Naive thymus-derived CD8-positive, alpha-beta T cell (primary cell): Measurements from ENCODE around the gene MSMO1. TPM values are rescaled to one million over a fixed set of nuclear protein-coding genes. Genes with fewer than 3 reads are reported as not detected.

ENCODE experiments used
- ATAC-seq, 2 donors: fragments of 150-1000 bp; cut with Tn5 transposase in 1 of 2; sonication (Bioruptor Pico), chemical (Tn5 transposase) in 1 of 2; 1 replicate in 1 of 2; 2 replicates in 1 of 2; pipeline ENCODE4 v1.10.0; 2021; ENCODE audit warnings: mild to moderate bottlenecking in 2 of 2, moderate library complexity in 2 of 2
- POLR2A ChIA-PET: fragments of 350-600 bp; sonication (Branson Sonifier 250); formaldehyde crosslinking; loops from one replicate; lab custom pipeline; 2021; ENCODE audit warnings: antibody characterized with exemption; lab: Charles Lee
- DNase-seq, 10 donors: peaks; one replicate each; pipeline versions ENCODE4 v3.0.0 to v3.0.0-alpha.2; 2020 to 2022
- H3K27ac Mint-ChIP-seq, 10 donors: one replicate each; pipeline ENCODE4 v1.8.0; 2020 to 2022; ENCODE audit warnings: mild to moderate bottlenecking in 10 of 10, mixed read lengths in 10 of 10, moderate library complexity in 4 of 10, inconsistent platforms in 1 of 10
- H3K27me3 Mint-ChIP-seq, 5 donors: one replicate each; pipeline ENCODE4 v1.8.0; 2021 to 2022; ENCODE audit warnings: mixed read lengths in 5 of 5
- H3K36me3 Mint-ChIP-seq, 3 donors: one replicate each; pipeline ENCODE4 v1.8.0; 2020 to 2022; ENCODE audit warnings: mixed read lengths in 3 of 3, mild to moderate bottlenecking in 2 of 3, inconsistent platforms in 1 of 3
- H3K4me1 Mint-ChIP-seq, 4 donors: one replicate each; pipeline ENCODE4 v1.8.0; 2021 to 2022; ENCODE audit warnings: mixed read lengths in 4 of 4
- H3K4me3 Mint-ChIP-seq, 10 donors: one replicate each; pipeline ENCODE4 v1.8.0; 2020 to 2022; ENCODE audit warnings: mild to moderate bottlenecking in 10 of 10, mixed read lengths in 10 of 10, moderate library complexity in 6 of 10, inconsistent platforms in 1 of 10
- H3K9me3 Mint-ChIP-seq, 9 donors: one replicate each; pipeline ENCODE4 v1.8.0; 2020 to 2022; ENCODE audit warnings: mixed read lengths in 9 of 9, mild to moderate bottlenecking in 3 of 9, inconsistent platforms in 1 of 9, moderate library complexity in 1 of 9
- polyA plus RNA-seq, 3 donors: library from polyadenylated mRNA; unstranded; fragments of 300-500 nt; fragmentation: Illumina TruSeq; gene quantifications; one replicate each; pipeline ENCODE4 v1.2.3, GENCODE V29; 2021
- total RNA-seq, 8 experiments: library from RNA in 2 of 8; stranded (reverse) in 2 of 8; gene quantifications; one replicate each; pipeline ENCODE4 v1.2.3 and lab custom pipeline; 2021 to 2026

MSMO1 gene
- total and polyA plus RNA-seq, 5 experiments from 2014 or later, result 15.9 to 20.7 (median 17.5) TPM

GRCh38 chr4:165368567-165368966 is 41.1 kb downstream of the MSMO1 start:
- peaks cover 0 to 7% (median 0%) of the 10 kb centered on the region in 5 donors for H3K27me3 Mint-ChIP-seq
- H3K36me3 Mint-ChIP-seq, result no peaks in the 10 kb centered on the region
- POLR2A ChIA-PET, result no interaction called here
- H3K9me3 Mint-ChIP-seq, result peaks cover 0 to 1% (median 0%) of the 10 kb centered on the region in 9 donors
- H3K4me1 Mint-ChIP-seq, result no peaks in the 10 kb centered on the region
- H3K27ac Mint-ChIP-seq, result no peak overlapping the region
- DNase-seq, result no peak
- no peak for ATAC-seq
- H3K4me3 Mint-ChIP-seq, result no peak overlapping the region

DNA sequence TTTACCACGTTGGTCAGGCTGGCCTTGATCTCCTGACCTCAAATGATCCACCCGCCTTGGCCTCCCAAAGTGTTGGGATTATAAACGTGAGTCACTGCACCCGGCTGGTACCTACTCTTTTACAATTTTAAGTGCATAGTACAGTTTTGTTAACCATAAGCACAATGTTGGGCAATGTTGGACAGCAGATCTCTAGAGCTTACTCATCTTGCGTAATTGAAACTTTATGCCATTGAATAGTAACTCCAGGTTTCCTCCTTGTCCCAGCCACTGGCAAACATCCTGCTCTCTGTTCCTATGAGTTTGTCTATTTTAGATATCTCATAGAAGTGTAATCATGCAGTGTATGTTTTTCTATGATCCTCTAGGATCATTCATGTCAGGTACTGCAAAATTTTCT is 42.1 kb downstream of the MSMO1 start:
- Mint-ChIP-seq H3K27ac (no peak overlapping the region), H3K27me3 (peaks cover 0 to 11% (median 2%) of the 10 kb centered on the region in 5 donors), H3K4me3 (no peak overlapping the region), H3K4me1 (no peaks in the 10 kb centered on the region), H3K36me3 (peaks cover 0 to 8% (median 1%) of the 10 kb centered on the region in 3 donors), H3K9me3 (peaks cover 0 to 11% (median 0%) of the 10 kb centered on the region in 9 donors)
- ATAC-seq (no peak), DNase-seq (no peak)
- POLR2A ChIA-PET, result no interaction called here

DNA sequence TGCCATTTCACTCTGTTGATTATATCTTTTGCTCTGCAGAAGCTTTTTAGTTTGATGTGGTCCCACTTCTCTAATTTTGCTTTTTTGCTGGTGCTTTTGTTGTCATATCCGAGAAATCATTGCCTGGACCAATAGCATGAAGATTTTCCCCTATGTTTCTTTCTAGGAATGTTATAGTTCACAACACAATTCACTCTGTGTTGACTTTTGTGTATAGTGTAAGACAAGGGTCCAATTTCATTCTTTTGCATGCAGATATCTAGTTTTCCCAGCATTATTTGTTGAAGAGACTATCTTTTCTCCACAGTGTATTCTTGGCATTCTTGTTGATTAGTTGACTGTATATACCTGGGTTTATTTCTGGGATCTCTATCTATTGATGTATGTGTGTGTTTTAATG is 43.1 kb downstream of the MSMO1 start:
- DNase-seq (no peak), ATAC-seq (no peak)
- Mint-ChIP-seq H3K27ac (no peak overlapping the region), H3K4me3 (no peak overlapping the region), H3K36me3 (peaks cover 0 to 12% (median 1%) of the 10 kb centered on the region in 3 donors), H3K27me3 (peaks cover 4 to 21% (median 9%) of the 10 kb centered on the region in 5 donors), H3K9me3 (peaks cover 0 to 17% (median 0%) of the 10 kb centered on the region in 9 donors), H3K4me1 (peaks cover 3 to 4% (median 4%) of the 10 kb centered on the region in 4 donors)
- POLR2A ChIA-PET, result no interaction called here

- DNase-seq, result no peak
- no peak overlapping the region for H3K27ac Mint-ChIP-seq
- H3K27me3 Mint-ChIP-seq, result peaks cover 21 to 46% (median 25%) of the 10 kb centered on the region in 5 donors
These were observed 48.0 kb downstream of the MSMO1 start for GRCh38 chr4:165375465-165375864.

GRCh38 chr4:165378398-165378744 is 50.9 kb downstream of the MSMO1 start:
- H3K9me3 Mint-ChIP-seq, result peaks cover 0 to 17% (median 2%) of the 10 kb centered on the region in 9 donors
- peak overlapping the region in 1 of 10 donors; percentile 52 for H3K27ac Mint-ChIP-seq
- H3K4me3 Mint-ChIP-seq, result peak overlapping the region; percentile 71 to 89 (median 80)
- H3K27me3 Mint-ChIP-seq, result peaks cover 27 to 63% (median 36%) of the 10 kb centered on the region in 5 donors
- peaks cover 0 to 12% (median 1%) of the 10 kb centered on the region in 3 donors for H3K36me3 Mint-ChIP-seq
- DNase-seq, result no peak
- POLR2A ChIA-PET, result no interaction called here
- H3K4me1 Mint-ChIP-seq, result peaks cover 8 to 16% (median 14%) of the 10 kb centered on the region in 4 donors
- ATAC-seq, result no peak

More at GRCh38 chr4:165375465-165375864, 48.0 kb downstream of the MSMO1 start:
- ATAC-seq, result peak in 1 of 2 donors; percentile 25
- H3K4me3 Mint-ChIP-seq, result peak overlapping the region in 1 of 10 donors; percentile 8
- H3K4me1 Mint-ChIP-seq, result peaks cover 6 to 16% (median 14%) of the 10 kb centered on the region in 4 donors
- POLR2A ChIA-PET, result no interaction called here
- peaks cover 0 to 12% (median 1%) of the 10 kb centered on the region in 3 donors for H3K36me3 Mint-ChIP-seq
- H3K9me3 Mint-ChIP-seq, result peaks cover 0 to 17% (median 2%) of the 10 kb centered on the region in 9 donors

GRCh38 chr4:165378745-165379677 is 51.5 kb downstream of the MSMO1 start, which contains the start of gene CPE:
CPE (plus strand) TSS chr4:165379008; CDS start chr4:165379222, 214 bp downstream.
- POLR2A ChIA-PET, result no interaction called here
- ATAC-seq, result peak; percentile 97 to 98
- peaks cover 27 to 63% (median 36%) of the 10 kb centered on the region in 5 donors for H3K27me3 Mint-ChIP-seq
- peaks cover 8 to 16% (median 14%) of the 10 kb centered on the region in 4 donors for H3K4me1 Mint-ChIP-seq
- peaks cover 0 to 13% (median 2%) of the 10 kb centered on the region in 9 donors for H3K9me3 Mint-ChIP-seq
- H3K36me3 Mint-ChIP-seq, result peaks cover 0 to 9% (median 1%) of the 10 kb centered on the region in 3 donors
- H3K4me3 Mint-ChIP-seq, result peak within 1 kb of the TSS; percentile 71 to 89 (median 80)
- H3K27ac Mint-ChIP-seq, result peak within 1 kb of the TSS in 1 of 10 donors; percentile 52
- DNase-seq, result peak; percentile 29 to 80 (median 56)

GRCh38 chr4:165379678-165380064 is 52.2 kb downstream of the MSMO1 start:
- Mint-ChIP-seq H3K4me3 (peak overlapping the region; percentile 47 to 80 (median 66)), H3K9me3 (peaks cover 0 to 7% (median 2%) of the 10 kb centered on the region in 9 donors), H3K27ac (no peak overlapping the region), H3K36me3 (peaks cover 0 to 2% (median 0%) of the 10 kb centered on the region in 3 donors), H3K27me3 (peaks cover 26 to 58% (median 34%) of the 10 kb centered on the region in 5 donors), H3K4me1 (peaks cover 8 to 16% (median 14%) of the 10 kb centered on the region in 4 donors)
- POLR2A ChIA-PET, result no interaction called here
- DNase-seq (no peak), ATAC-seq (no peak)

DNA sequence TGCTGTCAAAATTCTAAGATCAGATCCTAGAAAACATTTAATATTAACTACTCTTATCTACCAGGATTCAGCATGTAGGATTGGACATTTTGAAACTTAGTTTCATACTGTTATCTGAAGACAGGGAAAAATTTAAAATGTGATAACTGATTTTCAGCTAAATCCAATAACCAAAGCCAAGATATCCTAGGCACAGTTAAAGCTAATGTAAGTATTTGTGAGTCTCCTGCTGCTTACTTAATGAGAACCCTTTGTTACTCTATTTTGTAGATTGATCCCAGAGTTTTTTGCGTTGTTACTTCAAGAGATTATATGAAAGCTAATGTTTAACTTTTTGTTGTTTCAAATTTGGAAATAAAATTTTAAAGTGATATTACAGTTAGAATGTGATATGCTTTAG is 53.3 kb downstream of the MSMO1 start:
- ATAC-seq (no peak), DNase-seq (no peak)
- peaks cover 4 to 9% (median 8%) of the 10 kb centered on the region in 4 donors for H3K4me1 Mint-ChIP-seq
- no peaks in the 10 kb centered on the region for H3K36me3 Mint-ChIP-seq
- no peak overlapping the region for H3K4me3 Mint-ChIP-seq
- peaks cover 24 to 56% (median 27%) of the 10 kb centered on the region in 5 donors for H3K27me3 Mint-ChIP-seq
- H3K27ac Mint-ChIP-seq, result no peak overlapping the region
- POLR2A ChIA-PET, result no interaction called here
- H3K9me3 Mint-ChIP-seq, result peaks cover 0 to 2% (median 0%) of the 10 kb centered on the region in 9 donors

GRCh38 chr4:165381821-165382373 is 54.4 kb downstream of the MSMO1 start:
- DNase-seq (no peak), ATAC-seq (no peak)
- H3K27me3 Mint-ChIP-seq, result peaks cover 21 to 53% (median 28%) of the 10 kb centered on the region in 5 donors
- H3K4me1 Mint-ChIP-seq, result peaks cover 4 to 8% (median 8%) of the 10 kb centered on the region in 4 donors
- POLR2A ChIA-PET, result no interaction called here
- peaks cover 0 to 2% (median 0%) of the 10 kb centered on the region in 9 donors for H3K9me3 Mint-ChIP-seq
- no peak overlapping the region for H3K27ac Mint-ChIP-seq
- H3K4me3 Mint-ChIP-seq, result no peak overlapping the region
- H3K36me3 Mint-ChIP-seq, result no peaks in the 10 kb centered on the region

GRCh38 chr4:165382640-165383039 is 55.2 kb downstream of the MSMO1 start:
- DNase-seq (no peak), ATAC-seq (no peak)
- H3K9me3 Mint-ChIP-seq, result peaks cover 0 to 2% (median 0%) of the 10 kb centered on the region in 9 donors
- no peak overlapping the region for H3K4me3 Mint-ChIP-seq
- POLR2A ChIA-PET, result no interaction called here
- no peak overlapping the region for H3K27ac Mint-ChIP-seq
- H3K27me3 Mint-ChIP-seq, result peaks cover 21 to 49% (median 28%) of the 10 kb centered on the region in 5 donors
- peaks cover 4 to 8% (median 8%) of the 10 kb centered on the region in 4 donors for H3K4me1 Mint-ChIP-seq
- H3K36me3 Mint-ChIP-seq, result no peaks in the 10 kb centered on the region

GRCh38 chr4:165383591-165384073 is 56.2 kb downstream of the MSMO1 start:
- Mint-ChIP-seq H3K9me3 (peaks cover 0 to 2% (median 0%) of the 10 kb centered on the region in 9 donors), H3K4me1 (peaks cover 4 to 6% (median 5%) of the 10 kb centered on the region in 4 donors), H3K4me3 (no peak overlapping the region), H3K27me3 (peaks cover 18 to 52% (median 27%) of the 10 kb centered on the region in 5 donors), H3K36me3 (no peaks in the 10 kb centered on the region), H3K27ac (no peak overlapping the region)
- ATAC-seq (no peak), DNase-seq (no peak)
- POLR2A ChIA-PET, result no interaction called here

- no peak for DNase-seq
- H3K4me3 Mint-ChIP-seq, result no peak overlapping the region
- H3K27me3 Mint-ChIP-seq, result peaks cover 16 to 50% (median 25%) of the 10 kb centered on the region in 5 donors
These were observed 56.7 kb downstream of the MSMO1 start for GRCh38 chr4:165384186-165384585.

More at GRCh38 chr4:165384186-165384585, 56.7 kb downstream of the MSMO1 start:
- H3K9me3 Mint-ChIP-seq, result peaks cover 0 to 2% (median 0%) of the 10 kb centered on the region in 9 donors
- peaks cover 0 to 3% (median 2%) of the 10 kb centered on the region in 4 donors for H3K4me1 Mint-ChIP-seq
- H3K36me3 Mint-ChIP-seq, result no peaks in the 10 kb centered on the region
- POLR2A ChIA-PET, result no interaction called here
- no peak for ATAC-seq
- peak overlapping the region in 1 of 10 donors; percentile 11 for H3K27ac Mint-ChIP-seq
